Right ventricle myocardium superior (tissue), 1 donor: Measurements from ENCODE around the gene SEMA5A. TPM values are rescaled to one million over a fixed set of nuclear protein-coding genes. Genes with fewer than 3 reads are reported as not detected.
A peak's percentile ranks its signal among the peaks of the same experiment; 100 is the strongest.

Experiments used
- ATAC-seq: fragments of 200-7000 bp; cut with Tn5 transposase; one replicate; pipeline ENCODE4 v1.9.1; 2020; ENCODE audit warnings: mild to moderate bottlenecking; ENCODE audit not compliant: poor library complexity
- DNase-seq: peaks from one replicate; pipeline ENCODE4 v3.0.0-alpha.2; 2020
- intact Hi-C: fragments of 100-400 bp; cut with DNase I; formaldehyde crosslinking; loops from one replicate; pipeline ENCODE4 v1.11.2; 2022
- total RNA-seq: library from RNA; stranded (reverse); fragmentation: NEBNext Ultra II Directional; extraction: Animal tissue kit (Norgen Biotek cat#: 25700); gene quantifications from one replicate; pipeline ENCODE4 v1.2.1, GENCODE V29; 2021
- donor health status: DM: no; HTN: yes; CAD: no; lungs with severe emphysema.

The SEMA5A gene
- total RNA-seq, 1 donor from 2014 or later: 27.1 TPM

DNA sequence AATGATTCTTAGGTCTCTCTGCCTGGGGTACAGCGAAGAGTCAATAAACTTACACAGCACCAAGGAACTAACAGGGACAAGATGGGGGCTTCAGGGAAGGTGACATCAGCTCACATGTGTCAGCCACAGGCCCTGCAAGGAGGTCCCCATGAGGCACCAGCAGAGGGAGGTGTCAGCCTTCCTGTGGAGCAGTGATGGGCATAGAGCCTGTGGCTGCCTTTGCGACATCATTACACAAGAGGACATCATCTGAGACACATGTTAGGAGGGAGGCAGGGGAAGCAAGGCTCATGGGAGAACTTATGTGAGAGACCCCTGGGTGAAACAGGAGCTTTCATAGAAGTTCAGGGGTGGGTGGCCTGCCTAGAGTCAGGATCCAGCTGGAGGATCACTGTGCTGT is 389.6 kb downstream of the SEMA5A start:
- no peak for ATAC-seq
- DNase-seq: no peak
- intact Hi-C loops: no loop called here

DNA sequence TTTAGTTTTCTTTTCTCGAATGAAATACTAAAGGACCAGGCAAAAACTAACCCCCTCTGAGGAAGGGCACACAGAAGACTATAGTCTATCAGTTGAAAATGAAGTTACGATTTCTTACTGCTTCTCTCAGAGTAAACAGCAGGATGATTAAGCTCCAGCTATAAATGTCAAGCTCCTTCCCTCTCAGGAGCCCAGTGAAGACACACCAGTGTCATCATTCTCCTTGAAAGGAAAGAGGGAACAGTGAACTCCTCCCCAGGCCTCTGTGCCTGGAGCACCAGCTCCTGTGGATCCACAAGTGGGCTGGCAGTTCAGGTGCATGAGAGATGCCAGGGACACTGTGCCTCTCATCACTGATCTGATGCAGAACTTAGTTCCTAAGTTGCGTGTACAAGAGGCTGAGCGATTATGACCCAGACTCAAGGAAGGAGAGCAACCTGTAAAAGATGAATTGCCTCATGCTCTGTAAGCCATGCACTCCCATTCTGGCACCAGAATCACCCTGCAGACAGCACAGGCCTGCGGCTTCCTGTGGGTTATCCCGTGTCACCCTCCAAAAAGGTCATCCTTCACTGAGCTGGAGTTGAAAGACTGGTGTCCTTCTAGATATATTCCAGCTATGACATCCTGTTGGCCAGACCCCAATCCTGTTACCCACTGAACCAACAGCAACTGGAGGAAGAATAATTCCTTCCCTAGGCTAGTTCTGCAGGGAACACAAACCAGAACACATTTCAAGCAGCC is 394.0 kb downstream of the SEMA5A start:
- peak; percentile 62 for ATAC-seq
- intact Hi-C loops: no loop called here
- no peak for DNase-seq

DNA sequence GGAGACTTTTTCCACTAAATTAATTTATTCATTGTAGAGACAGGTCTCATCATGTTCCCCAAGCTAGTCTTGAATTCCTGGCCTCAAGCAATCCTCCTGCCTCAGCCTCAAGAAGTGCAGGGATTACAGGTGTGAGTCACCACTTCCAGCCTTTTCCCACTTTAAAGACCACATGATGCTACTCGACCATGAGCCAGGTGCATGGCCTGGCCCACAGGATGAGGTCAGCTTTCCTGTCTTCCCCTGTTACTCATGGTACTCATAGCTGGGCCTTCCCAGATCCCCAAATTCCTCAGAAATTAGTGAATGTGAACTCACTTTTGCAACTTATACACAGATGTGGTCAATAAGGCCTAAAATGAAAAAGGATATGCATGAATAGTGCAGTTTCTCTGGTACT is 395.9 kb downstream of the SEMA5A start:
- ATAC-seq (no peak), DNase-seq (no peak)
- intact Hi-C loops: no loop called here

DNA sequence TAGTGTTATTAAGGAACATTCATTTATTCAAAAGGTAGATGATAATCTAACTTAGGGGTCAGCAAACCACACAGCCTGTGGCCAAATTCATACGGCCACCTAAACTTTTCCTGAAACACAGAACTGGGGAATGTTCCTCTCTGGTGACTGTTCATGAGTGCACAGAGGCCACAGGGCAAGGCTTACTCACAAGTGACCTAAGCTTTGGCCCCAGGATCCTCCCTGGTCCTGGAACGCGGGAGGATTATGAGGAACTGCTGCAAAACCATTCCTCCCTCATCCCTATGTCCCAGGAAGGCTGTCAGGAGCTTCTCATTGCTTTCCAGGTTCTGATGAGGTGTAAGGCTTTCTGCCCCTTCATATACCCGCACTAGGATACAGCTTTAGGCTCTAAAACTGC is 397.6 kb downstream of the SEMA5A start:
- intact Hi-C loops: no loop called here
- DNase-seq (no peak), ATAC-seq (no peak)

DNA sequence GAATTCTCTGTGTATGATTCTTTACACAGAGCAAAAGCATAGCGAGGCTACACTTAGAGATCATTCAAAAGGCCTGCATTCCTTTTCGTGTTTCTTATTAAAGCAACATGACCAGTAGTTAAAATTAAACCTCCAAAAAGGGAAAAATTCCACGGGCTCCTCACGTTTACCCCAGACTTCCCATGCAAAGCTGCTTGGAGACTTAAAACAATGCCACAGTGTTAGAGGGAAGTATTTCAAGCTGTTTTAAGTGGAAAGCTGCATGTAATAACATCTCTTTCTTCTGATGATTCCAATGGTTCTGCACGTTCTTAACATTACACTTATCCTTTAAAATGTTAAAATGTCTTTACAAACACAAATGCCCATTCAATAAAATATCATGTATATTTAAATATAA is 405.2 kb downstream of the SEMA5A start:
- ATAC-seq (no peak), DNase-seq (no peak)
- intact Hi-C loops: no loop called here

DNA sequence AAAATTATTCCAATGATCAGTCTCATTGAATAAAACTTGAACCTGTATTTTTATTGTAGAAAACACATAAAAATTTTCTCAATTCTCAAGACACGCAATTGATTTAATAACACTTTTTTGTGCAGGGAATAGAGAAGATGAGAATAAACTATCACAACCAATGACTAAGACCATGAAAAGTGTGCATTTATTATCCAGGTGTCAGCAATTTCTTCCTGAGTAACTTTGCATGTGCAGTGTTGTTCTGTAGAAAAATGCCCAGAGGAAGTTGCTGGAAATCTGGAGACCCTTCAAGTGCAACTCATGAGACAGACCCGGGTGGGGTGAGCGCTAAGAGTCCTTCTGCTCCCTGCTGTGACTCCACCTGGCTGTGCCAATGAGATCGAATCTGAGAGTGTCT is 405.7 kb downstream of the SEMA5A start:
- DNase-seq: no peak
- intact Hi-C loops: no loop called here
- no peak for ATAC-seq

DNA sequence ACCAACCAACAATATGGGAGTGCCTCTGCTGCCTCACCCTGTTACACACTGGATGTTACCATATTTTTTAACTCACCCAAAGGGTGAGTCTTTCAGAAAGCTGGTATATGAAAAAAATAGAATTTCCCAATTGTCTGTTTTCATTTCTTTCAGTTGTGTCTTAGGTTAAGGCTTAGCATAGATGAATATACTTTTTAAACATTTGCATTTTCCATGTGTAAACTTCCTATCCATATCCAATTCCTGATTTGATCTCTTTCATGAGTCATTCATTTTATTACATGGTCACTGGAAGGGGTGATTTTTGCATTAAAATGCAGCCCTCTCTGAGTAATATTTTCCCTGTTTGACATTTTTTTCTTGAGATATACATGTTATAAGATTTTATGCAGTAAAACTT is 406.5 kb downstream of the SEMA5A start:
- DNase-seq (no peak), ATAC-seq (no peak)
- intact Hi-C loops: no loop called here

DNA sequence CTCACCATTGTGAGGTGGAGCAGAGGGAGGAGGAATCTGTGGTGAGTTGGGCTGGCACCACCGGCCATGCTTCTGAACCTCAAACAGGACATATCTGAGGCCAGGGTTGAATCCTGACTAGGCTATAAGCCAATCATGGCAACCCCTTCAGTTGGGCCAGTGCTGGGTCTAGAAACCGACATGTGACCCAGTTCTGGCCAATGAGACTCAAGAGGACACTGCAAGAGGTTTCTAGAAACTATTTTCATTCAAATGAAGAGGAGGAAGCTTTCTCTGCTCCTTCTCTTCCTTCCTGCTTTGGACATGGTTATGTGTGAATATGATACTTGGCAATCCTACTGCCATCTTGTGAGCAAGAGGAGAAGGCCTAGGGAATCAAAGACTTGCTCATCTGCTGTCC is 417.7 kb downstream of the SEMA5A start:
- DNase-seq: no peak
- no peak for ATAC-seq
- intact Hi-C loops: no loop called here

DNA sequence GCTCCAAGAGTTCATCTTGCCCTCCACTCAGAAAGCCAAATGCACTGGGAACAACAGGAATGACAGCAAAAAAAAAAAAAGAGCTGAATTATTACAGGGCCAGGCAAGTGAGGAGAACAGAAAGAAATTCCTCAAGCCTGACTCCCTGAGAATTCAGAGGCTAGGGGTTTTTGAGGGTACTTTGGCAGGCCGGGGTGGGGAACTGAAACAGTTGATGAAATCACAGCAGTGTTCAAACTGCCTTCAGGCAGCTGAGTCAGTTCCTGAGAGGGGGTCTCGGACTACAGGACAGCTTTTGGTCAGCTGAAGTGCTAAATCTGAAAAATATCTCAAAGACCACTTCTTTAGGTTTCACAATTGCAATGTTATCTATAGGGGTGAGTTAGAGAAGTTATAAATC is 419.4 kb downstream of the SEMA5A start:
- ATAC-seq (no peak), DNase-seq (no peak)
- intact Hi-C loops: no loop called here

DNA sequence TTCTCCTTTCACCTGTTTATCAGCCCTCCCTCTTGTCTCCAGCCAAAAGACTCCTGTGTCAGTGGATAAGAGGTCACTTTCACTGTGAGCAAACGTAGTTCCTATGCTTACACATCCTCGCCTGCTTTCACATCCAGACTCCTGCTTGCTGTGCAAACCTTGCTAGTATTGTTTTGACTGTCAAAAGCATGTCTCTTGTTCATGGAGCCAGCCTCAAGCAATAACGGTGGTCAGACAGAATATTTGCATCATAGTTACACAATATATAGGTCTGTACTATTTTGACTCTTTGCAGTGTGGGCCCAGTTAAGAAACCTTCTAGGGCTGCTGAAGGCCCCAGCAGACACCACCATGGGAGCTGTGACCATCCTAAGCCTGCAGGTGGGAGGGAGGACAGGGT is 420.0 kb downstream of the SEMA5A start:
- ATAC-seq (no peak), DNase-seq (no peak)
- intact Hi-C loops: no loop called here

DNA sequence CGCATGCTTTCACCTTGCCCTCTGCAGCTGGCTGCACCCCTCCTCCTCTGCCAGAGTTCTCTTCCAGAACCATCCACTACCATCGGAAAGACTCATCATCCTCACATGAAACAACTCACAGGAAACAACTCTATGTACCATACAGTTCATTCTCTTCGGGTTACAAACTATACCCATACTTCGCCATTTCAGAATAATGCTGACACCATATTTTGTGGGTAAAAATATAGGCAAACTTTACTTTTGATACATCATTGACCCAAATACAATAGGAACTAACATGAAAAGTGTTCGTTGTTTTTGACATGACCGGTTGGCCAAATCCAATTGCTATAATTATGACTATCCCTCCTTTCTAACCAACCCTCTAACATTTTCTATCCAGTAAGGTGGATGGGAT is 421.0 kb downstream of the SEMA5A start:
- intact Hi-C loops: no loop called here
- ATAC-seq: no peak
- no peak for DNase-seq

DNA sequence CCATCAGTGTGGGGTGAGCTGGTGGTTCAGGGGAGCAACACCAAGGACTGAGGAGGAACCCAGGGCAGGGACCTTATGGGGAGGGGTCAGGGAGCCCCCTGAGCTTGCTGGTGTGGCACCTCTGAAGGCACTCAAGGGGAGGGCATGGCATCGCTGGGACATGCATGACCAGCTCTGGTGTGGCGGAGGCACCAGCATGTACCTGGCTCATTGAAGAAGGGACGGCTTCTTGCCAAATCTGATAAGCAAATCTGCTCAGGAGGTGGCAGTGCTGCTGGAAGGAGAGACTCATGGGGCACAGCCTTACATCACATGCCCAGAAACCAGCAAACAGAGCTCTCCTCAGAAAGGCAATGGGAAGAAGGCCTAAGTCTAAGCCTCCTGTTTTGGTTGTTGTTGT is 421.8 kb downstream of the SEMA5A start:
- intact Hi-C loops: no loop called here
- DNase-seq (no peak), ATAC-seq (no peak)

DNA sequence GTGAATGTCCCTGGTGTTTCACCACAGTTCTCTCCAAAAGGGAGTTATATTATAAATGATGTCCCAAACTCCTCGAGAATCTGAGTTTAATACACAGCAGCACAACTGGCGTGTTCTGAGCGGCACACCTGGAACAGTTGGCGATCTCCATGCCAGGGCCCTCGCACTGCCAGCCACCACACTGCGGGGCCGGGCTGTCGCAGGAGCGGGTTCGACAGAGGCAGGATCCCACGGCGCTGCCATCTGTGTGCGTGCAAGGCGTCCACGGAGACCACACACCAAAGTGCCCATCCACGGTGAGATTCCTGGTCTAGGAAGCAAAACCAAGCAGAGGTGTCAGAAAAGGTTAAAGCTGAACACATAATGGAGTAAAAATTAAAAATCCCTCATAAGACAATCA is 423.3 kb downstream of the SEMA5A start:
- intact Hi-C loops: no loop called here
- ATAC-seq (no peak), DNase-seq (no peak)

DNA sequence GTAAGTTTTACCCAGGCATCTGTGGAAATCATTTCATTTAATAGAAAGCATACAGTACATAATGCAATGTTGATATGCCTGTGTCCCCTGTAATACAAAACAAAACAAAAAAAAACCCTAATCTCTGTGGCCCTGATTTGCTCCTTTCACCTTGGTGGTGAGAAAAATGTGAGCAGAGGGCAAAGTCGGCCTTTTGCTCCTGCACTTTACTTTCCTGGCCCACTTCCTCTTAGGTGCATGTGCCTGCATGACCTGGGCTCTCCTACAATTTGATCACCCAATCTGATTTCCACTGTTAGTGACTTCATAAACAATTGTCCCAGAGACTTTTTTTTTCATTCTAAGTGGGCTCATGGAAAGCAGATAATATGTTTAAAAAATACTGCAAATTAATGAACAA is 424.3 kb downstream of the SEMA5A start:
- DNase-seq (no peak), ATAC-seq (no peak)
- intact Hi-C loops: no loop called here

DNA sequence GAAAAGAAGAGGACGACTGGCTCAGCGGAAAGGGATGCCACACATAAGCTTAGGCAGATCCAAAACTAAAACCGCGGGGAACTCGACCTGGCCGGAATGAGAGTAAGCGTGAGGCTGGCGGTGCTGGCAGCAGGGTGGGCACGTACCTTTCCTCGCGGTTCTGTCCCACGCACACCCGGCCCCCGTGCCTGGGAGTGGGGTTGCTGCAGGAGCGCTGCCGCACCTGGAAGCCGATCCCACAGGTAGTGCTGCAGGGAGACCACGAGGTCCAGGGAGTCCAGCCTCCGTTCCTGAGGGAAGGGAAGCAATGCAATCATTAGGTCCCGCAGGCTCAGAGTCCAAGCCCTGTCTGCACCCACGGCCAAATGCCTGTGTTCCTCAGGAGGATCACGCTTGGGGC is 427.0 kb downstream of the SEMA5A start:
- intact Hi-C loops: no loop called here
- ATAC-seq (no peak), DNase-seq (no peak)

DNA sequence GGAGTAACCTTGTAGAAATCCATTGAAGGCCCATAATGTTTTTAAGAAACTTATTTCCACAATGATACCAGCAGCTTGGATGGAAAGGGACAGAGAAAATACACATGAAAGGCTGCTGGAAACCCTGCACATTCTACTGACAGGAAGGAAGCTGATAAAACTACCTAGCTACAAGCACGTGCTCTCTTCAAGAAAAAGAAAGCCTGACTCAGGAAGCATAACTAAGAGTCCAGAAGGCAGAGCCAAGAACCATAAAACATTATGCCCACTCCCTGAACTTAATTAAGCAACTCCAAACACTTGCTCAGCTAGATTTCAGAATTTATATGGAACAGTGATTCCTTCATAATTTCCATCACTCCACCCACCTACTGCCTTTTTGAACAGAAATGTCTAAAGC is 430.8 kb downstream of the SEMA5A start:
- DNase-seq (no peak), ATAC-seq (no peak)
- intact Hi-C loops: no loop called here

DNA sequence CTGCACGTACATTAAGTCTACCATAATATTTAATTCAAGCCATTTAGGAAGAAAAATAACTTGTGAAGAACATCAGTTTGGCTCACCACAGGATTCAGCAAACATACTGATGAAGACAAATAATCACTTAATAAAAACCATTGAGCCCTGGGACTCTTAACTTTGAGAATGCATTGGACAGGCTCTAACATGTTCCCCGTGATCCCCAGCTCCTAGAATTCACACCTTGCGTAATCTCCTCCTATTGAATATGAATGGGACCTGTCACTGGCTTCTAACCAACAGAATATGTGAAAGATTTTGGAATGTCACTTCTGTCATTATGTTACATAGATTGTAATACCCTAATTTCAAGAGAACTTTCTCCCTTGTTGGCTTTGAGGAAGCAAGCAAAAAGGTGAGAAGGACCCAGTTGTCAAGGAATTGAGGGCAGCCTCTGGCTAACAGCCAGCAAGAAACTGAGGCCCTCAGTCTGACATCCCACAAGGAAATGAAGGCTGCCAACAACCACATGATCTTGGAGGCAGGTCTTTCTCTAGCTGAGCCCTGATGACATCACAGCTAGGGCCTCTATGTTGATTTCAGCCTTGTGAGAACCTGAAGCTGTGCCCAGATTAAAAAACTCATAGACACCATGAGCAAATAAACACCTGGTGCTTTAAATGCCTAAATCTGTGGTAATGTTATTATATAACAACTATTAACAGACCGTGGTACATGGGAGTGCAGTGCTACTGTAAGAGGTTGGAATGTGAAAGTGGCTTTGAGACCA is 433.2 kb downstream of the SEMA5A start:
- DNase-seq: no peak
- no peak for ATAC-seq
- intact Hi-C loops: no loop called here

DNA sequence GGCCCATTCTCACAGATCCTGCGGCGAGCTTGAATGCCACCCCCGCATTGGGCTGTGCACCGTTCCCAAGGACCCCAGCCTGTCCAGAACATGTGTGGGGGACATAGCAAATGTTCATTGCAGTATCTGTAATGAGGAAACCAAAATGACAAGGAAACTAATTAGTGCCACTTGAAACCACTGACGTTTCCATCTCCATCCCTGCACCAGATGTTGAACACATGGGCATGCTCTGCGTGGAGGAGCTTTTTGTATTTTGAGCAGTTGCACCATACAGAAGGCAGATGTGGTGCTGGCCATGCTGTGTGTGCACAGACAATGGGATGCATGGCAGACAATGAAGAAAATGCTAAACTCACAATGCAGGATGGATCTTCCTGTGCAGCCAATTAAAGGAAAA is 437.7 kb downstream of the SEMA5A start:
- ATAC-seq (no peak), DNase-seq (no peak)
- intact Hi-C loops: no loop called here

DNA sequence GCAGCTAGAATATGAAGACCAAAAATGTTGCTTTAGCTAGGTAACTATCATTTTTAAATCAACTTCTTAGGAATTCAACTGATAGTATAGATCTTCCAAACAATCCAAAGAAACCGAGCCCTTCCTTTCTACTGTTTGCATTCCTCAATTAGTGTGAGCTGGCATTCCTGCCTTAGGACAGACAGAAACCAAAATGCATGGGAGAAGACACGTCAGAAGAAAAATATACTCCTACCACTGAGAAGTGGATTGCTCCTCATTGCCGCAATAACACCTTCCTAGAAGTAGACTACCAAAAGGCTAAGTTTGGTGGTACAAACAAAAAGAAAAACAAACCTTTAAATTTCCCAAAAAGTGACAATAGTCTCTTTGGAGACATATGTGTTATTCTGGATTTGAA is 440.0 kb downstream of the SEMA5A start:
- DNase-seq: no peak
- no peak for ATAC-seq
- intact Hi-C loops: no loop called here

DNA sequence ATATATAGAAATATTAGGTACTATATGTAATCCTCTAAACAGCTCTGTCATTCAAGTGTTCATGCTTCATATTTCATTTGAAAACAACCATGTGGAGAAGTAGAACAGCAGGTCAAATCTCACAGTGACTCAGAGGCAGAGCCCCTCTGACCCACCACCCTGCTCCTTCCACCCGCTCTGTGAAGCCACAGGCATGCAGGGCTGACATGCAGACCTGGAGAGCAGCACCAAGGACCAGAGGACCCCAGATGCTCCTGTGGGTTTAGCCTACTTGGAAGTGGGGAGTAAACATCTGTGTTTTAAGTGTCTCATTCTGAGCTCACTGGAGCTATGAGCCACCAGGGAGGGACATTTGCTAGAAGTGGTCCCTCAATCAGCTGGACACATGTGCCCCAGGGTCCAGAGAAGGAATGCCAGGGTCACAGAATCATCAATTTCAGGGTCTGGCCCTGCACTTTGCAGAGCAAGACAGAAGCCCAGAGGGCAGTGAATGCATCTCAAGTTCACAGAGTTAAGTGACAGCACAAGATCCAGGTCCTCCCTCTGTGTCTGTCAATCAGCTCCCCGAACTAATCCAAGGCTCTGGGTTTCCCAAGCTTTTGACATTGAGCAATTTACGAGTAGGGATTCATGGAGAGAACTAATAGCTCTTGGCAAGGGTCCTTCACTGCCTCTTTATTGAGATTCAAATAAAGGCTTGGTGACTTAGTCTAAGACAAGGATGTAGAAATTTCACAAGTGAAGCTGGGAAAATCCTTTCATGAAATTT is 441.1 kb downstream of the SEMA5A start:
- ATAC-seq (no peak), DNase-seq (no peak)
- intact Hi-C loops: no loop called here
